CD4-positive, alpha-beta T cell treated with Interleukin-12 subunit alpha and Interleukin-12 subunit beta, for 1 hour (primary cell): ENCODE data around the gene SMIM35.
A peak's percentile ranks its signal among the peaks of the same experiment; 100 is the strongest.

Experiments
- DNase-seq: peaks from one replicate; pipeline ENCODE4 v3.0.0-alpha.2; 2020

The SMIM35 gene

GRCh38 chr11:118056806-118057205, 30.0 kb downstream of the SMIM35 start:
- no peak for DNase-seq

- no peak for DNase-seq
Observed at GRCh38 chr11:118055966-118056365, 30.8 kb downstream of the SMIM35 start.

DNA sequence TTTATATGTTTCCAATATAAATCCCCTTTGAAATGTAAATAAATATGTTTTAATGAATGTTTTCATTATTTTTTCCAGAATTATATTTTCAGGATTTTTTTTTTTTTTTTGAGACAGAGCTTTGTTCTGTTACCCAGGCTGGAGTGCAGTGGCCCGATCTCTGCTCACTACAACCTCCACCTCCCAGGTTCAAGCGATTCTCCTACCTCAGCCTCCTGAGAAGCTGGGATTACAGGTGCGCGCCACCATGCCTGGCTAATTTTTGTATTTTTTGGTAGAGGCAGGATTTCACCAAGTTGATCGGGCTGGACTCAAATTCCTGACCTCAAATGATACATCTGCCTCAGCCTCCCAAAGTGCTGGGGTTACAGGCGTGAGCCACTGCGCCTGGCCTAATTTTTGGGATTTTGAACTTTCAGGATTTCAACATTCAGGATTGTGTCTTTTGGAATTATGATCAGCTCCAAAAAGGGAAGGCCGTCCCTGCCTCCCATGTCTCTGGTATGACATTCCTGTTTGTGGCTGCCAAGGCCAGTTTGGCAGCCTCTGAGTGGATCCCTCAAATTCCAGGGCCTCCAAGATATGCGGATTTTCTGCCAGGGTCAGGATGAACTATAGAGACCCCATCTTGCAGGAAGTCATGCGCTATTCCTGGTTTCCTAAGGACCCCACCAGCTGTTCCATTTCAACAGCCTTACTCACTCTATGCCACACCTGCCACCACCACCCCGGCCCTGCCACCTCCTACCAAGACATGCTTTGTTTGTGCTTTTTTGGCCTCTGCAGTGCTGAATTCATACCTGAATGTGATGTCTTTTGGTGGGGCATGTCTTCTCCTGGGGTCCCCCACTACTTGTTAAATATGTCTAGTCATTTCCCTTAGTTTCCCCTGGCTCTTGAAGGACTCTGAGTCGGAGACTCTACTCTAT, 31.8 kb downstream of the SMIM35 start:
- DNase-seq, result no peak

GRCh38 chr11:118052581-118053206, 34.1 kb downstream of the SMIM35 start:
- DNase-seq, result no peak

DNA sequence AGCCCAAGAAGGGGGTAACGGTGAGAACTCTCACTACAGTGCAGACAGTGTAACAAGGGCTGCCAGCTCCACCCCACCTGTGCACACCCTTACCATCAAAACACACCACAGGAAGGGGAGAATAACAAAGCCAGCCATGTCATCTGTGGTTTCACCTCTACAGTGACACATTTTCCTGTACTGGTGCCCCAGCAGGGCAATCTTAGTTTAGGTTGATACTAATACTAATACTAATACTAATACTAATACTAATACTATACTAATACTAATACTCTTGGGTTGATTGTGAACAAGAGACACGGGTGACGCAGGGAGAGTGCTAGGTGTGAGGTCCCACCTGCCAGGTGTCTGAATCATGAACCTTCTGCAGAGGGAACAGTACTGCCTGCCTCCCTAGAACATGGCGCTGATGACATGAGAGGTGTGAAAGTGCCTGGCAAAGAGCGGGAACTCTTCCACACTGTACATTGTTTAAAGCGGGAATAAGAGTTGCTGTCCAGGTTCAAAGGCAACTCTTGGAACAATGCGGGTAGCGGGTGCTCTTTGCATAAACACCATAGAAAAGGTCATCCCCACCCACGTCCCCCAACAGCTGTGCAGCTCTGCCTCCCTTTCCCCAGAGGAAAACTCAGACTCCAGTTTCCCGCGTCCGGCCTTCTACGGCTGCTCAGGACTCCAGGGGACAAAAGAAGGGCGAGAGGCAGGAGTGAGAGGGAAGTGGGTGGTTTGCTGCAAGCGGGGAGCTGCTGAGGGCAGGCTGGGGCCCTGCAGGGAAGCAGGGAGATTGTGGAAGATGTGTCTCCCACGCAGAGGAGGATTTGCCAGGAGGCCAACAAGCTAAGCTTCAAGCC, 34.9 kb downstream of the SMIM35 start:
- DNase-seq, result peak; percentile 85

DNA sequence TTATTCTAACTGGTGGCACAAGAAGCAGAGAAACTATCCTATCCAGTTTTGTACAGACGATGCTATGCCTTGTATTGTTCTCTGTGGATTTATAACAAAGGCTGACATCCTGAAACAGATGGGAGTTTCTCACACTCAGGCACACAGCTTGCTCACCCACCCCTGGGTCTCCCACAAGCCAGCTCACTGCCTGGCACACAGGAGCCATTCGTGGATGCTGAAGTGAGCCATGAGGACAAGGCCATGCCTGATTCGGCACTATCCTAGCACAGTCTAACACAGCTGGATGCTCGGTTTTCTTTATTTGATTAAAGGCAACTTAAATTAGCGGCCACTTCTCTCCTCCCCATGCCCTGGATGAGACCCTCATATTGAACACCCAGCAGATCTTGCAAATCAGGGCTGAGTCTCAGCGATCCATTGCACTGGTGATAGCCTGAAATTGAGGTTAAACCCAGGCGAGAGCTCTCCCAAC, 35.6 kb downstream of the SMIM35 start:
- no peak for DNase-seq

DNA sequence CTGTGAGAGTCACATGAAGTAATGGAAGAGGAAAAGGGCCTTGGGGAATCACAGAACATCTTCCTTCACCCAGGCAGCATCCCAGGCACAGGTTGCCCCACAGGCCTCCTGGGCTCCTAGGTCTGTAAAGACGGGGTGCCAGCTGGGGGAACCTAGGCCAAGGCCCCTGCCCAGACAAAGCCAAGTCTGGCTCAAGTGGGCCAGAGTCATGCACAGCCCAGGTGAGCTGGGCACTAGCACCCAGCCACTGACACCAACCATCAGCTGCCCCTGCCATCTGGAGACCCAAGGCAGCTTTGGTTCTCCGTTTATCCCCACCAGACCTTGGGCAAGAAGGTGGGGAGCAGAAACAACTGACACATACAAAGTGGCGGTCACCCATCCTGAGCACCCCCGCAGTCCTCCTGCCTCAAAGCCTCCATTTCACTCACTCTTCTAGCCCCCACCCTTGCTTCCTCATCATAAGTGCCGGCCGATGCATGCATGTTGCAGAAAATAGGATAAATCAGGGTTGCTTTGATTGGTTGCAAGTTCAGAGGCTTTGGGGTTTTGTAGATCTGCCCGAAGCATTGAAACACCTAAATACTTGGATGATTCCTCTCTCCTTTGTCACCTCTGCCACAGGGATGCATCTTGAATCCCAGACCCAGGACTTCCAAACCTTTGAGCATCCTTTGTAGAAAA, 36.4 kb downstream of the SMIM35 start:
- DNase-seq, result no peak

GRCh38 chr11:118049771-118050170, 37.0 kb downstream of the SMIM35 start:
- DNase-seq, result no peak

- no peak for DNase-seq
Observed at GRCh38 chr11:118048472-118049370, 38.0 kb downstream of the SMIM35 start.

- no peak for DNase-seq
Observed at GRCh38 chr11:118047749-118048148, 39.0 kb downstream of the SMIM35 start.

GRCh38 chr11:118046964-118047700, 39.6 kb downstream of the SMIM35 start:
- DNase-seq, result no peak

- peak; percentile 68 for DNase-seq
Observed at GRCh38 chr11:118046051-118046963, 40.5 kb downstream of the SMIM35 start.

DNA sequence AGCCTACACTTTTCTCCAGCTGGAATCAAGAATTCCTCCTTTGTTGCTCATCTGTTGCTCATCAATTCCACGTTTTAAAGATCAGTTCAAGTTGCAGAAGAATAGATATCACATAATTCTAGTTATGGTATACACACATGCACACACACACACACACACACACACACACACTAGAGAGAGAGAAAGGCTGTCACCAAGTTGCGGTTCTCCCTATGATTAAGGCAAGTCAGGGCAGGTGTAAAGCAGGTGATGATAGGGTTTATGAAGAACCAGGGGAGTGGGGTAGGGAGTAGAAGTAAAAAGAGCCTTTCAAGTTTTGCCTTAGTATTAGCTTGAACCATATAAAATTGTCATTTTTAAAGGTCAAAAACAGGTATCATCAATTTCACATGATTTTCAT, 41.6 kb downstream of the SMIM35 start:
- DNase-seq, result peak; percentile 29

- DNase-seq, result no peak
Observed at GRCh38 chr11:118042796-118043195, 44.0 kb downstream of the SMIM35 start.

DNA sequence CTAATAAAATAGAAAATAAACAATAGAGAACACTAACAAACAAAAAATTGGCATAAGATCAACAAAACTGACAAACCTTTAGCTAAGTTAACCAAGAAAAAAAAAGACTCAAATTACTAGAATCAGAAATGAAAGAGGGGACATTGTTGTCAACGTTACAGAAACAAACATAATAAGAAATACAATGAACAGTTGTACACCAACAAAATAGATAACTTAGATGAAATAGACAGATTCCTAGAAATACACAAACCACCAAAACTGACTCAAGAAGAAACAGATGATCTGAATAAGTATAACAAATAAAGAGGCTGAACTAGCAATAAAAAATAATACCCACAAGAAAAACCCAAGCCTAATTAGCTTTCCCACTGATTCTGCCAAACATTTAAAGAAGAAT, 44.6 kb downstream of the SMIM35 start:
- DNase-seq, result no peak

DNA sequence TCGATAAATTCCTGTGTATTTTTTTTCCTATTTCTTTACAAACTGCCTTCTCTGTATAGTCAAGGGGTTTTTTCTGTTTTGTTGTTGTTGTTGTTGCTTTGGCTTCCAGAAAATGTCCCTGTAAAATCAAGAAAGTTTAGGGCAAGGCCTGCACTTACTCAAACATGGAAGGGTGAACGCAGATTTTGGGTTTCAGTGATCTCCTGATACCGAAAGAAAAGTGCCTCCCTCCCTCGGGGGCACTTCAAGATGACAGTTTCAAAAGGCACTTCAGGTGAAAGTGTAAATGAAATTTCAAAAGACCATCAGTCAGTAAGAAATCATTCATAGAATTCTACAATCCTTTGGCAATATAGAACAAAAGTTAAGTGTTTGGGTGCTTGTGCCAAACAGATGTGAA, 53.3 kb downstream of the SMIM35 start:
- DNase-seq, result no peak

- DNase-seq, result no peak
Observed at GRCh38 chr11:118028626-118029025, 58.1 kb downstream of the SMIM35 start.

DNA sequence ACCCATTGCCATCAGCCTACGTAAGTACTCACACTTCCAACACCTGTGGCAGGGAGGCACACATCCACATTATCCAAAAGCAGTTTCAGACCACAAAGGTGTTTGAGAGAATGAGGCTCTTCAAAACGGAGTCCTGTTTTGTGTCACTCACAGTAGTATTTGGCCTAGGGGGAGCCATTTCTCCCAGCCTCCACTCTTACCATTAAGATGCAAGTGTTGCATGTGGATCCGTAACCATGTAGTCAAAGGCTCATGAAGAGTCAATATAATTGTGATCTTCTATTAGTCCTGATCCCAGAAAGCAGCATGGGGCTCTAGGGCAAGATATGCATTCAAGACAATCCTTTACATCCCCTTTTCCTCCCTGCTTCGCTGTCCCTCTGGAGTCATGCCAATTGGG, 59.1 kb downstream of the SMIM35 start:
- no peak for DNase-seq

GRCh38 chr11:118021146-118021545, 65.6 kb downstream of the SMIM35 start:
- DNase-seq, result no peak

DNA sequence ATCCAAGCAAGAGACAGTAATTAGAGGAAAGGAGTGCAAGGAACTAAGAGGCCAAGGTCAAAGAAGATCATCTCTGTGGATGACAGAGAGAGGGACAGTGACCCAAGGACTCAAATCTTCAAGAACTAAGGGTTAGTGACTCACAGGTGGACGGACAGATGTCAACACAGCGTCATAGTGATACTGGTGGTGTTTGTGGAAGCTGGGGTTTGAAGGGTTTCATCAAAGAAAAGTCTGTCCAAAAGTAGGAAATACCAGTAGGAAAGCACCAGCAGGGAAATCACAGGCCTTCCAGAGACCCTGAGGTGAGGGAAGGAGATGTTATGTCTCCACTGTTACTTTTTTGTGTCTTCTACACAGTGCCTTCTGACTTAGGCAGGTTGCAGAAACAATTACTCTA, 68.4 kb downstream of the SMIM35 start:
- DNase-seq, result no peak
